K562 (cell line): ENCODE measurements around the gene SERTAD3. TPM values are rescaled to one million over a fixed set of nuclear protein-coding genes. Genes with fewer than 3 reads are reported as not detected.

Experiments
- ATAC-seq: fragments of 200-7000 bp; cut with Tn5 transposase; 3 replicates; pipeline ENCODE4 v1.9.1; 2020; ENCODE audit warnings: moderate library complexity
- BruUV-seq: library from RNA; stranded (reverse); fragments of 400-500 nt; replicated peaks from 2 replicates; lab custom pipeline; 2021; lab: Mats Ljungman, UMichigan
- CTCF ChIA-PET: fragments of 300-600 bp; formaldehyde crosslinking; extraction: SDS; loops from one replicate; lab custom pipeline; 2021; ENCODE audit warnings: low intra/inter-chr PET ratio; lab: Yijun Ruan, JAX
- POLR2A ChIA-PET: fragments of 300-600, 350-650 bp; sonication (Branson Sonifier 250); formaldehyde crosslinking; extraction: SDS; loops from one replicate; lab custom pipeline; 2021; ENCODE audit warnings: antibody characterized with exemption, inconsistent platforms; lab: Yijun Ruan, JAX
- DNase-seq, 4 experiments: peaks; one replicate each; pipeline versions ENCODE4 v3.0.0 to v3.0.0-alpha.2; 2011 to 2018; ENCODE audit warnings: low spot score in 3 of 4, mixed read lengths in 3 of 4; ENCODE audit errors: extremely low read depth in 1 of 4
- FAIRE-seq: peaks from 2 replicates; lab custom pipeline; 2011; peaks lifted over from hg19 to GRCh38; lab: Jason Lieb, UNC
- H2AFZ ChIP-seq: 2 replicates; pipeline ENCODE4 v1.6.0; 2011; ENCODE audit warnings: low read depth, low read length, control low read depth, inconsistent platforms
- H3K27ac ChIP-seq: fragments of 200-600 bp; 3 replicates; pipeline ENCODE4 v1.8.0; 2011; ENCODE audit warnings: low read depth, mild to moderate bottlenecking, control low read depth, inconsistent platforms, low read length, moderate library complexity, mixed read lengths; ENCODE audit errors: extremely low read depth
- H3K27me3 ChIP-seq, 2 experiments: fragments of 300-600 bp in 1 of 2; 2 replicates in 1 of 2; 3 replicates in 1 of 2; pipeline versions ENCODE4 v1.6.0 to v1.8.0; 2011; ENCODE audit warnings: inconsistent platforms in 2 of 2, low read length in 2 of 2, mild to moderate bottlenecking in 1 of 2, mixed read lengths in 1 of 2, moderate library complexity in 1 of 2; ENCODE audit not compliant: control insufficient read depth in 2 of 2, insufficient read depth in 2 of 2
- H3K36me3 ChIP-seq: fragments of 300-600 bp; 3 replicates; pipeline ENCODE4 v1.8.0; 2011; ENCODE audit warnings: mild to moderate bottlenecking, low read length, inconsistent platforms; ENCODE audit not compliant: control insufficient read depth, insufficient read depth
- H3K4me1 ChIP-seq, 2 experiments: fragments of 200-600 bp in 1 of 2; replicated peaks in 1 of 2; 2 replicates in 1 of 2; 3 replicates in 1 of 2; pipeline versions ENCODE4 v1.5.1 to v1.8.0; 2011; ENCODE audit warnings: inconsistent platforms in 2 of 2, low read length in 2 of 2, mild to moderate bottlenecking in 1 of 2, mixed read lengths in 1 of 2, moderate library complexity in 1 of 2; ENCODE audit not compliant: control insufficient read depth in 2 of 2, insufficient read depth in 2 of 2
- H3K4me2 ChIP-seq: 2 replicates; pipeline ENCODE4 v1.6.1; 2011; ENCODE audit warnings: low read length, control low read depth, inconsistent platforms, mixed read lengths; ENCODE audit not compliant: insufficient read depth
- H3K4me3 ChIP-seq: fragments of 200-600 bp; sonication (generic), shearing (Covaris generic); 2 replicates; pipeline ENCODE4 v1.5.1; 2016; ENCODE audit warnings: control low read depth, inconsistent platforms
- H3K79me2 ChIP-seq: fragments of 200-600 bp; 3 replicates; pipeline ENCODE4 v1.8.0; 2011; ENCODE audit warnings: low read length, inconsistent platforms; ENCODE audit not compliant: control insufficient read depth, insufficient read depth
- H3K9ac ChIP-seq, 2 experiments: 2 replicates each; pipeline versions ENCODE4 v1.6.0 to v1.6.1; 2011; ENCODE audit warnings: low read depth in 2 of 2, low read length in 2 of 2, control low read depth in 1 of 2, inconsistent platforms in 1 of 2, mild to moderate bottlenecking in 1 of 2, mixed read lengths in 1 of 2; ENCODE audit not compliant: insufficient read depth in 1 of 2
- H3K9me1 ChIP-seq: one replicate; pipeline ENCODE4 v1.6.0; 2011; ENCODE audit warnings: inconsistent platforms, mild to moderate bottlenecking, low read length, moderate library complexity; ENCODE audit not compliant: control insufficient read depth, insufficient read depth
- H3K9me3 ChIP-seq: replicated peaks from 2 replicates; pipeline ENCODE4 v1.5.1; 2011; ENCODE audit warnings: low read depth, low read length, inconsistent platforms; ENCODE audit not compliant: control insufficient read depth, insufficient read depth
- H4K20me1 ChIP-seq: replicated peaks from 2 replicates; pipeline ENCODE4 v1.6.1; 2011; ENCODE audit warnings: low read length, inconsistent platforms, mixed read lengths; ENCODE audit not compliant: control insufficient read depth, insufficient read depth
- RAD21 ChIP-seq, 2 experiments: fragments of 250-450 bp in 1 of 2; fragments of 450-650 bp in 1 of 2; sonication (Bioruptor Pico) in 1 of 2; formaldehyde crosslinking in 1 of 2; IDR thresholded peaks in 1 of 2; conservative IDR thresholded peaks in 1 of 2; 2 replicates each; pipeline versions ENCODE4 v1.4.0 to v1.8.0; 2020 to 2022; ENCODE audit warnings: mild to moderate bottlenecking in 2 of 2, moderate library complexity in 1 of 2
- RBFOX2 ChIP-seq: fragments of 200-400 bp; formaldehyde crosslinking; IDR thresholded peaks from 2 replicates; pipeline ENCODE4 v1.6.1; 2017; ENCODE audit warnings: low read depth, mild to moderate bottlenecking, low read length, moderate library complexity
- ZBTB7A ChIP-seq: IDR thresholded peaks from 2 replicates; pipeline ENCODE4 v1.6.1; 2011; ENCODE audit warnings: low read depth, mild to moderate bottlenecking, low read length, moderate library complexity, borderline replicate concordance; ENCODE audit not compliant: control insufficient read depth
- WGBS: fragments of 100-300 bp; shearing (Covaris generic); methylation state at CpG from one replicate; pipeline ENCODE4 v1.1.6; 2016; ENCODE audit warnings: low coverage, mixed read lengths; ENCODE audit not compliant: insufficient coverage; ENCODE audit errors: missing lambda C conversion rate; 5-methylcytosine and 5-hydroxymethylcytosine counted together
- in situ Hi-C: fragments of 300-500 bp; cut with MboI; formaldehyde crosslinking; loops from 4 replicates; pipeline ENCODE4 v1.15.0; 2018; ENCODE audit warnings: inconsistent platforms, mixed read lengths
- intact Hi-C: fragments of 100-400 bp; cut with micrococcal nuclease; formaldehyde crosslinking; loops from 2 replicates; pipeline ENCODE4 v1.14.2; 2022
- polyA plus RNA-seq, 8 experiments: library from polyadenylated mRNA; depleted of rRNA in 4 of 8; stranded (reverse) in 5 of 8; unstranded in 3 of 8; fragments of >200 nt; fragmentation: Nextera tagmentation in 2 of 8; fragmentation: Illumina TruSeq in 1 of 8; extraction: Ambion mirVana in 2 of 8; extraction: Trizol in 1 of 8; gene quantifications; 2 replicates each; pipeline versions ENCODE4 v1.2.1 to v1.2.3, GENCODE V29; 2011 to 2014; ENCODE audit warnings: inconsistent platforms in 1 of 8, missing spikeins in 1 of 8
- total RNA-seq, 7 experiments: library from RNA; depleted of rRNA in 6 of 7; stranded (reverse); fragments of >200 nt in 6 of 7; fragmentation: Illumina TruSeq in 2 of 7; extraction: Trizol in 2 of 7; gene quantifications; 2 replicates each; pipeline versions ENCODE4 v1.2.1 to v1.2.3, GENCODE V29; 2011 to 2021; ENCODE audit warnings: low replicate concordance in 1 of 7
- TF ChIP-seq, protein P1 (sequence below), 3 experiments: IDR thresholded peaks in 2 of 3; conservative IDR thresholded peaks in 1 of 3; 2 replicates each; pipeline ENCODE4 v1.5.1; 2011 to 2012; ENCODE audit warnings: low read length in 3 of 3, mild to moderate bottlenecking in 3 of 3, control low read depth in 2 of 3, improper control_type of control experiment in 1 of 3, inconsistent platforms in 1 of 3, low read depth in 1 of 3, mixed read lengths in 1 of 3, moderate library complexity in 1 of 3; ENCODE audit not compliant: insufficient read depth in 2 of 3
- TF ChIP-seq, protein P2 (sequence below), 3 experiments: fragments of 200-800 bp in 1 of 3; fragments of 250-450 bp in 1 of 3; fragments of 450-650 bp in 1 of 3; sonication (Bioruptor Pico) in 1 of 3; sonication (Bioruptor generic) in 1 of 3; formaldehyde crosslinking in 1 of 3; IDR thresholded peaks; 2 replicates each; pipeline versions ENCODE4 v1.6.1 to v1.8.0; 2016 to 2022; ENCODE audit warnings: mild to moderate bottlenecking in 2 of 3, missing genetic modification characterization in 2 of 3, missing compliant biosample characterization in 1 of 3, moderate library complexity in 1 of 3

The SERTAD3 gene
- total and polyA plus RNA-seq, 9 of the 15 experiments (the other 6 are each of a cell fraction or from before 2014, with no cell fraction given), result 5.4 to 28.9 (median 17.5) TPM

DNA sequence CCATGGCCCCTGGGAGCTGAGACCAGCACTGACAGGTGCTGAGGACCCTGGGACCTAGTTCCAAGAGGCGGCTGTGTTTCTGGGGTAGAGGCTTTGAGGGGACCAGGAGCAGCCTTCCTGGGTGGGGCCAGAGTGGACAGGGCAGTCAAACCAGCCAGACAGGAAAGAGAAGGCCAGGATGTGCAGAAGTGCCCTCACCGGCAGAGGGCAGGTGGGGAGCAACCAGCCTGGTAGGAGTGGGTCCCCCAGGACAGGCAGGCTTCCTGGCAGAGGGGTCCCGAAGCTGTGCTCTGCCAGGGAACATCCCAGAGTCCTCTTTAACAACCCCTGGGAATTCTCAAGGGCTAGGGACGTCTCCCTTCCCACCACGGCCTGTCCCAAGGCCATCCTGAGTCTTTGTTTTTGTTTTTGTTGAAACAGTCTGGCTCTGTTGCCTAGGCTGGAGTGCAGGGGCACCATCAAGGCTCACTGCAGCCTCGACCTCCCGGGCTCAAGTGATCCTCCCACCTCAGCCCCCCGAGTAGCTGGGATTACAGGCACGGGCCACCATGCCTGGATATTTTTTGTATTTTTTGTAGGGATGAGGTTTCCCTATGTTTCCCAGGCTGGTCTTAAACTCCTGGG is 51.1 kb downstream of the SERTAD3 start:
- Histone ChIP-seq H3K4me2 (no peak overlapping the region), H3K4me1 (peaks cover 6 to 49% of the 10 kb centered on the region in 2 experiments; a peak in 3 of 5 replicates), H2AFZ (0 out of 2 replicates have a peak overlapping the region, but pooled peaks have one; percentile 15), H3K4me3 (no peak overlapping the region), H3K27ac (no peak overlapping the region), H3K9me3 (no peaks in the 10 kb centered on the region), H3K27me3 (peaks cover 18 to 42% of the 10 kb centered on the region in 2 experiments), H4K20me1 (no peaks in the 10 kb centered on the region), H3K36me3 (no peaks in the 10 kb centered on the region), H3K79me2 (no peaks in the 10 kb centered on the region), H3K9me1 (no peaks in the 10 kb centered on the region), H3K9ac (peak overlapping the region in 1 of 2 experiments; percentile 38; a peak in 2 of 4 replicates)
- intact Hi-C loops (no loop called here), in situ Hi-C loops (no loop called here)
- FAIRE-seq, result no peak
- peak; percentile 85 for ATAC-seq
- CTCF ChIA-PET, result no interaction called here
- POLR2A ChIA-PET, result no interaction called here
- WGBS, result 25% methylated on average over 9 of the region's 9 CpGs
- DNase-seq, result peak in 1 of 4 experiments; percentile 42
- no TSS peak for BruUV-seq
- TF ChIP-seq RAD21 (CRISPR knock-in tag; conservative IDR thresholded peaks at IDR 0.05 in 1 of 2, IDR thresholded peaks at IDR 0.05 in 1 of 2) (peak; percentile 7 to 51; a peak in 2 of 4 replicates), ZBTB7A (peak; percentile 27; the same call in 1 of the 2 replicates), RBFOX2 (no peak)
- TF ChIP-seq, protein P1, sequence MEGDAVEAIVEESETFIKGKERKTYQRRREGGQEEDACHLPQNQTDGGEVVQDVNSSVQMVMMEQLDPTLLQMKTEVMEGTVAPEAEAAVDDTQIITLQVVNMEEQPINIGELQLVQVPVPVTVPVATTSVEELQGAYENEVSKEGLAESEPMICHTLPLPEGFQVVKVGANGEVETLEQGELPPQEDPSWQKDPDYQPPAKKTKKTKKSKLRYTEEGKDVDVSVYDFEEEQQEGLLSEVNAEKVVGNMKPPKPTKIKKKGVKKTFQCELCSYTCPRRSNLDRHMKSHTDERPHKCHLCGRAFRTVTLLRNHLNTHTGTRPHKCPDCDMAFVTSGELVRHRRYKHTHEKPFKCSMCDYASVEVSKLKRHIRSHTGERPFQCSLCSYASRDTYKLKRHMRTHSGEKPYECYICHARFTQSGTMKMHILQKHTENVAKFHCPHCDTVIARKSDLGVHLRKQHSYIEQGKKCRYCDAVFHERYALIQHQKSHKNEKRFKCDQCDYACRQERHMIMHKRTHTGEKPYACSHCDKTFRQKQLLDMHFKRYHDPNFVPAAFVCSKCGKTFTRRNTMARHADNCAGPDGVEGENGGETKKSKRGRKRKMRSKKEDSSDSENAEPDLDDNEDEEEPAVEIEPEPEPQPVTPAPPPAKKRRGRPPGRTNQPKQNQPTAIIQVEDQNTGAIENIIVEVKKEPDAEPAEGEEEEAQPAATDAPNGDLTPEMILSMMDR (IDR thresholded peaks at IDR 0.05 in 2 of 3, conservative IDR thresholded peaks at IDR 0.05 in 1 of 3; ENCODE audit: insufficient read depth in 2 of 3, low read depth in 1 of 3, low read length in 3 of 3), result peak; percentile 52 to 58 (median 54); a peak in 5 of 6 replicates
- TF ChIP-seq, protein P2, sequence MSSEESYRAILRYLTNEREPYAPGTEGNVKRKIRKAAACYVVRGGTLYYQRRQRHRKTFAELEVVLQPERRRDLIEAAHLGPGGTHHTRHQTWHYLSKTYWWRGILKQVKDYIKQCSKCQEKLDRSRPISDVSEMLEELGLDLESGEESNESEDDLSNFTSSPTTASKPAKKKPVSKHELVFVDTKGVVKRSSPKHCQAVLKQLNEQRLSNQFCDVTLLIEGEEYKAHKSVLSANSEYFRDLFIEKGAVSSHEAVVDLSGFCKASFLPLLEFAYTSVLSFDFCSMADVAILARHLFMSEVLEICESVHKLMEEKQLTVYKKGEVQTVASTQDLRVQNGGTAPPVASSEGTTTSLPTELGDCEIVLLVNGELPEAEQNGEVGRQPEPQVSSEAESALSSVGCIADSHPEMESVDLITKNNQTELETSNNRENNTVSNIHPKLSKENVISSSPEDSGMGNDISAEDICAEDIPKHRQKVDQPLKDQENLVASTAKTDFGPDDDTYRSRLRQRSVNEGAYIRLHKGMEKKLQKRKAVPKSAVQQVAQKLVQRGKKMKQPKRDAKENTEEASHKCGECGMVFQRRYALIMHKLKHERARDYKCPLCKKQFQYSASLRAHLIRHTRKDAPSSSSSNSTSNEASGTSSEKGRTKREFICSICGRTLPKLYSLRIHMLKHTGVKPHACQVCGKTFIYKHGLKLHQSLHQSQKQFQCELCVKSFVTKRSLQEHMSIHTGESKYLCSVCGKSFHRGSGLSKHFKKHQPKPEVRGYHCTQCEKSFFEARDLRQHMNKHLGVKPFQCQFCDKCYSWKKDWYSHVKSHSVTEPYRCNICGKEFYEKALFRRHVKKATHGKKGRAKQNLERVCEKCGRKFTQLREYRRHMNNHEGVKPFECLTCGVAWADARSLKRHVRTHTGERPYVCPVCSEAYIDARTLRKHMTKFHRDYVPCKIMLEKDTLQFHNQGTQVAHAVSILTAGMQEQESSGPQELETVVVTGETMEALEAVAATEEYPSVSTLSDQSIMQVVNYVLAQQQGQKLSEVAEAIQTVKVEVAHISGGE (CRISPR knock-in tag; IDR thresholded peaks at IDR 0.05), result peak in 1 of 3 experiments; percentile 16; a peak in 1 of 6 replicates
